HCT116 (cell line): Measurements from ENCODE around the gene KIAA0825. TPM values are rescaled to one million over a fixed set of nuclear protein-coding genes. Genes with fewer than 3 reads are reported as not detected.

Source experiments
- ATAC-seq: fragments of 200-7000 bp; cut with Tn5 transposase; 2 replicates; pipeline ENCODE4 v1.9.1; 2020; ENCODE audit warnings: mild to moderate bottlenecking, moderate library complexity
- BruUV-seq: library from RNA; stranded (reverse); fragments of 400-500 nt; replicated peaks from 2 replicates; lab custom pipeline; 2021; lab: Mats Ljungman, UMichigan
- CTCF ChIA-PET: fragments of 300-600 bp; sonication (Branson Sonifier 250); formaldehyde crosslinking; loops from one replicate; lab custom pipeline; 2021; ENCODE audit warnings: antibody characterized with exemption; lab: Charles Lee
- POLR2A ChIA-PET: fragments of 300-600, 350-600 bp; sonication (Branson Sonifier 250); formaldehyde crosslinking; loops from one replicate; lab custom pipeline; 2021; ENCODE audit warnings: antibody characterized with exemption; lab: Charles Lee
- RAD21 ChIA-PET, 2 experiments: fragments of 300-600 bp; sonication (Branson Sonifier 250); formaldehyde crosslinking; loops; one replicate each; lab custom pipeline; 2023; ENCODE audit warnings: low total read pairs in 2 of 2; ENCODE audit not compliant: uncharacterized antibody in 2 of 2, unreplicated experiment in 2 of 2, low non-redundant PET in 1 of 2; lab: Charles Lee
- DNase-seq: peaks from one replicate; pipeline ENCODE4 v3.0.0-alpha.2; 2010; ENCODE audit warnings: low read depth, low spot score
- H2AFZ ChIP-seq: fragments of 200-600 bp; shearing (Covaris generic), sonication (generic); 2 replicates; pipeline ENCODE4 v1.6.1; 2017; ENCODE audit warnings: low read depth, mixed run types, mixed read lengths, antibody characterized with exemption, low read length; ENCODE audit not compliant: poor library complexity, severe bottlenecking
- H3K27ac ChIP-seq: 2 replicates; pipeline ENCODE4 v1.5.1; 2012; ENCODE audit warnings: low read depth, low read length
- H3K27me3 ChIP-seq: fragments of 200-600 bp; sonication (generic); 2 replicates; pipeline ENCODE4 v1.6.1; 2016; ENCODE audit warnings: mixed run types, low read length, mixed read lengths; ENCODE audit not compliant: insufficient read depth
- H3K36me3 ChIP-seq, 2 experiments: fragments of 200-500 bp in 1 of 2; fragments of 200-600 bp in 1 of 2; sonication (Bioruptor generic) in 1 of 2; sonication (generic) in 1 of 2; 2 replicates each; pipeline versions ENCODE4 v1.5.1 to v1.6.1; 2014 to 2016; ENCODE audit warnings: low read length in 2 of 2, inconsistent platforms in 1 of 2, mixed read lengths in 1 of 2, mixed run types in 1 of 2; ENCODE audit not compliant: insufficient read depth in 2 of 2, control insufficient read depth in 1 of 2
- H3K4me1 ChIP-seq, 2 experiments: fragments of 200-600 bp in 1 of 2; sonication (generic) in 1 of 2; 2 replicates each; pipeline versions ENCODE4 v1.5.1 to v1.6.1; 2012 to 2017; ENCODE audit warnings: low read length in 2 of 2, inconsistent platforms in 1 of 2, mild to moderate bottlenecking in 1 of 2, mixed read lengths in 1 of 2, mixed run types in 1 of 2, moderate library complexity in 1 of 2; ENCODE audit not compliant: insufficient read depth in 2 of 2, control insufficient read depth in 1 of 2
- H3K4me2 ChIP-seq: fragments of 200-600 bp; sonication (generic); 2 replicates; pipeline ENCODE4 v1.6.1; 2017; ENCODE audit warnings: mixed run types, low read length, mixed read lengths
- H3K4me3 ChIP-seq, 2 experiments: fragments of 200-600 bp in 1 of 2; sonication (generic) in 1 of 2; replicated peaks in 1 of 2; 2 replicates each; pipeline ENCODE4 v1.5.1; 2011 to 2016; ENCODE audit warnings: low read length in 2 of 2, control low read depth in 1 of 2, low read depth in 1 of 2, mild to moderate bottlenecking in 1 of 2, mixed read lengths in 1 of 2, mixed run types in 1 of 2
- H3K79me2 ChIP-seq: fragments of 200-600 bp; sonication (generic); 2 replicates; pipeline ENCODE4 v1.6.1; 2017; ENCODE audit warnings: mild to moderate bottlenecking, mixed run types, low read length, moderate library complexity, mixed read lengths; ENCODE audit not compliant: insufficient read depth
- H3K9ac ChIP-seq: fragments of 200-600 bp; sonication (generic); 2 replicates; pipeline ENCODE4 v1.6.1; 2016; ENCODE audit warnings: low read length, mixed read lengths
- H3K9me2 ChIP-seq: fragments of 200-600 bp; sonication (generic), shearing (Covaris generic); 2 replicates; pipeline ENCODE4 v1.6.1; 2017; ENCODE audit warnings: mixed run types, mild to moderate bottlenecking, moderate library complexity; ENCODE audit not compliant: insufficient read depth
- H3K9me3 ChIP-seq, 2 experiments: fragments of 200-500 bp in 1 of 2; fragments of 200-600 bp in 1 of 2; sonication (Bioruptor generic) in 1 of 2; sonication (generic) in 1 of 2; 2 replicates each; pipeline ENCODE4 v1.6.1; 2014 to 2017; ENCODE audit warnings: low read length in 2 of 2, mixed read lengths in 2 of 2, inconsistent platforms in 1 of 2, low read depth in 1 of 2, mild to moderate bottlenecking in 1 of 2, mixed run types in 1 of 2, moderate library complexity in 1 of 2; ENCODE audit not compliant: control insufficient read depth in 1 of 2, insufficient read depth in 1 of 2
- H4K20me1 ChIP-seq: fragments of 200-600 bp; sonication (generic), shearing (Covaris generic); 2 replicates; pipeline ENCODE4 v1.6.1; 2017; ENCODE audit warnings: mixed run types, mild to moderate bottlenecking, moderate library complexity; ENCODE audit not compliant: insufficient read depth
- ATF3 ChIP-seq: IDR thresholded peaks from 2 replicates; pipeline ENCODE4 v1.6.1; 2012
- CBX3 ChIP-seq: IDR thresholded peaks from 2 replicates; pipeline ENCODE4 v1.6.1; 2012; ENCODE audit warnings: low read depth
- ELF1 ChIP-seq: IDR thresholded peaks from 2 replicates; pipeline ENCODE4 v1.6.1; 2012; ENCODE audit warnings: low read depth, borderline replicate concordance
- JUND ChIP-seq: IDR thresholded peaks from 2 replicates; pipeline ENCODE4 v1.6.1; 2012
- MAX ChIP-seq: IDR thresholded peaks from 2 replicates; pipeline ENCODE4 v1.6.1; 2012
- RAD21 ChIP-seq: IDR thresholded peaks from 2 replicates; pipeline ENCODE4 v1.6.1; 2012; ENCODE audit warnings: low read depth, mild to moderate bottlenecking
- REST ChIP-seq: IDR thresholded peaks from 2 replicates; pipeline ENCODE4 v1.6.1; 2012; ENCODE audit warnings: low read depth
- SIN3A ChIP-seq: IDR thresholded peaks from 2 replicates; pipeline ENCODE4 v1.6.1; 2012; ENCODE audit warnings: low read depth
- TCF7L2 ChIP-seq: IDR thresholded peaks from 2 replicates; pipeline ENCODE4 v1.7.0; 2011; ENCODE audit warnings: borderline replicate concordance, inconsistent platforms; ENCODE audit not compliant: insufficient read depth, insufficient read length; ENCODE audit errors: extremely low read depth
- YY1 ChIP-seq: IDR thresholded peaks from 2 replicates; pipeline ENCODE4 v1.6.1; 2011; ENCODE audit warnings: low read length, low read depth, moderate library complexity, mild to moderate bottlenecking; ENCODE audit not compliant: insufficient replicate concordance; ENCODE audit errors: extremely low read depth
- ZNF274 ChIP-seq: fragments of 200-500 bp; sonication (Bioruptor generic); IDR thresholded peaks from 2 replicates; pipeline ENCODE4 v1.6.1; 2014; ENCODE audit warnings: mild to moderate bottlenecking, low read depth, low read length, inconsistent platforms
- intact Hi-C: fragments of 100-400 bp; cut with micrococcal nuclease; formaldehyde crosslinking; loops from 2 replicates; pipeline ENCODE4 v1.10.0; 2022
- total RNA-seq: library from RNA; stranded (reverse); gene quantifications from one replicate; pipeline ENCODE4 v1.2.1, GENCODE V29; 2021; ENCODE audit not compliant: unreplicated experiment

KIAA0825 gene
- total RNA-seq, 1 experiment from 2014 or later, result 1.4 TPM

GRCh38 chr5:94244921-94245320, 373.5 kb downstream of the KIAA0825 start:
- H3K36me3 ChIP-seq, result no peaks in the 10 kb centered on the region
- intact Hi-C loops, result no loop called here
- RAD21 ChIA-PET, result no interaction called here

More at GRCh38 chr5:94244921-94245320, 373.5 kb downstream of the KIAA0825 start:
- Histone ChIP-seq H3K9me3 (no peaks in the 10 kb centered on the region), H3K4me1 (peaks cover 10 to 22% of the 10 kb centered on the region in 2 experiments; a peak in 3 of 4 replicates), H3K79me2 (no peaks in the 10 kb centered on the region), H2AFZ (no peak overlapping the region), H3K9ac (no peak overlapping the region), H3K27me3 (no peaks in the 10 kb centered on the region), H4K20me1 (no peaks in the 10 kb centered on the region), H3K9me2 (no peaks in the 10 kb centered on the region), H3K27ac (no peak overlapping the region), H3K4me2 (no peak overlapping the region), H3K4me3 (no peak overlapping the region)
- POLR2A ChIA-PET, result no interaction called here
- TF ChIP-seq ZNF274 (no peak), JUND (no peak), ELF1 (no peak), TCF7L2 (no peak), MAX (no peak), ATF3 (no peak), RAD21 (no peak), CBX3 (no peak), SIN3A (no peak), REST (no peak), YY1 (no peak)
- ATAC-seq (no peak), DNase-seq (no peak)
- CTCF ChIA-PET, result no interaction called here
- BruUV-seq, result no TSS peak
